IPS DF 4.7 (cell line): Measurements from ENCODE around the gene SYNPO2.
"Not testable (repeated sequence)": the region's sequence is repeated elsewhere in the genome, so short reads cannot be mapped to it uniquely, and the experiment has no call there.

Source experiments
- DNase-seq: peaks from one replicate; pipeline ENCODE4 v3.0.0-alpha.2; 2013; ENCODE audit warnings: low spot score; ENCODE audit errors: extremely low read depth

The SYNPO2 gene

DNA sequence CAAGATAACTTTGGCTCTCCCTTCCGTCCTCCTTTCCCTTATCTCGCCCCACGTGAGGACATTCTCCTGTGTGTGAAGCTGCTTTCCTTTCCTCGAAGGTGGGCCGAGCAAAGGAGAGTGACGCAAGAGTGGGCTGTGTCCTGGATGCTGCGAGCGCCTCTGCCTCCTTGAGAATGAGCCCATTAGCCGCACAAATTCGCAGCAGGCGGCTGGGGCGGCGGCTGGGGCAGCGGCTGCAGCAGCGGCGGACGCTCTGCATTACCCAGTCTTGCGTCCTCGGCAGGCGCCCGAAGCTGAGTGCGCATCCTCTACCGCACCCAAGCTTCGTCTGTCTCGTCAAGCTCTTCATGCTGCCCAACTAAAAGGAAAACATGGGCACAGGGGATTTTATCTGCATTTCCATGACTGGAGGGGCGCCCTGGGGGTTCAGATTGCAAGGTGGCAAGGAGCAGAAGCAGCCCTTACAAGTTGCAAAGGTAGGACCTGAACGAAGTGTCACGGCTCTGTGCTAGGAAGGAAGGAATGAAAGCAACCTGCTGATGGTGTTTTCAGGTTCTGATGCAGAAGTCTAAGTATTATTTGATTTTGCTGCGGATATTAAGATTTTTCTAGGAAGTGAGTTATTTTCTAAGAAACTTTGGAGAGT, at the start of gene SYNPO2:
Gene SYNPO2 (plus strand): TSS at position 189 of the 646 bp plus-strand sequence. CDS start 183 bp downstream, at position 372.
- DNase-seq, result no peak

- DNase-seq, result no peak
These were observed 49.3 kb upstream of the SYNPO2 start for GRCh38 chr4:118839221-118839927.

DNA sequence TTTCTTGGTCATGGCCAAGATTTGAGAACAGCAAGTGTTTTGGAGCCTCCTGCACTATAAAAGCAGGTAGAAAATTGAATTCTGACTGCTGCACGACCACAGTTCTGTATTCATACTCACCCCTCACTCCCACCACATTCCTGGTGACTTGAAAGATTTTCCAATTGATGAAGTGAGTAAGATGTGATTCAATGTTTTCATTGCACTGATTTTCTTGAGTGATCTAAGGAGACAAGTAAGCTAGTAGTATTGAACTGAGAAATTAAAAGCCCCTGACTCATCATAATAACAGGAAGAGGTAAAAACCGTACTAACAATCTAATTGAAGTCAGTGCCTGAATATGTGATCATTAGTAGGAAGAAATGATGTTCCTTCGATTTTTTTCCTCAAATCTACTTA, 46.6 kb upstream of the SYNPO2 start:
- DNase-seq, result no peak

DNA sequence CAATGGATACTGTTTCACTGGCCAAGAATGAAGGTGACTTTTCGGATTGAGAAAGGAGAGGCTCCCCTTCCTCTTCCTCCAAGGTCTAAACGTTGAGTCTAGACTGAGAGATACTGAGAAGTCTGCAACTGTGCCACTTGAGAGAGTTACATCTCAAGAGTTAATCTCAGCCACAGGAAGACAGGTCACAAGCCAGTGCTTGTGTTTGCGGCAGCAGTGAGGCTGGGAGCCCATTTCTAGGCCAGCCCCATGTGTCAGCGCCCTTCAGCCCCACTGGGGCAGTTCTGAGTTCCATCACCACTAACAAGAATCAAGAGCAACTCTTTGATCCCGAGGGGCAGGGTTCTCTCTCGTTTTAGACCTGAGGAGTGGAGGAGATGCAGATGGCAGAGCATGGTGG, 45.4 kb upstream of the SYNPO2 start:
- DNase-seq, result no peak

DNA sequence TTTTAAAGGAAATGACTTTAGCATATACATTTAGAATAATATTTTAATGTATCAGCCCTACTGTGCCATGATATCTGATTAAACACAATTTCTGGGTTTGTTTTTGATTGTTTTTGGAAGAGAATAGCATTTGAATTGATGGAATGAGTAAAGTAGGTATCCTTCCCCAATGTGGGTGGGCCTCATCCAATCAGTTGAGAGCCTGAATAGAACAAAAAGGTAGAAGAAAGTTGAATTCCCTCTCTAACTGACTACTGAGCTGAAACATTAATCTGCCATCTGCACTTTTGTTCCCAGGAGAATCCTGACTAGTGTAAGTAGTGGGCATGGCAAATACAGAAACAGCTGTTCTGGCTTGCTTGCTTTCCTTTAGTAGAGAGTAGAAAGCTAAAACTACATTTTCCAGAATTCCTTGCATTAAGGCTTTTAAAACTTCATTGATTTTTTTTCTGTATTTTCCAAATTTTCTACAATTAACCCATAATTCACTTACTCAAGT, 43.1 kb upstream of the SYNPO2 start:
- DNase-seq, result no peak

- DNase-seq, result no peak
These were observed 41.7 kb upstream of the SYNPO2 start for GRCh38 chr4:118846979-118847378.

GRCh38 chr4:118848242-118848641, 40.4 kb upstream of the SYNPO2 start:
- no peak for DNase-seq

DNA sequence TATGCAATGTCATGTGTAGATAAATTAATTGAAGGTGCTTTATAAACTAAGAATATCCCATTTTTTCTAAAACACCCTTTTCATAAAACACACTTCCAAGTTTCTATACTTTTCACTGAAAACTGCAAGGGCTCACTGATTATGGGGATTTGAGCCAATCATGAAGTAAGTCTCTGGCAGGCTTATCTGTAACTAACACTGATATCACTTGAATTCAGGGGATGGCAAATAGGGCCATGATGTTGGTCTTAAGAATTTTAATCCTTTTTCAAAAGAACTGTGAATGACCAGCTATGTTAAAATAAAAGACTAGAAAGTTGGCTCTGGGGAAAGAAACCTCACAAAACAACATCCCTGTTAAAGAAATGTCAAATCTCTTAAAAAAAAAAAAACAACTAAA, 39.8 kb upstream of the SYNPO2 start:
- DNase-seq, result no peak

- peak; percentile 82 for DNase-seq
These were observed 38.7 kb upstream of the SYNPO2 start for GRCh38 chr4:118849867-118850487.

DNA sequence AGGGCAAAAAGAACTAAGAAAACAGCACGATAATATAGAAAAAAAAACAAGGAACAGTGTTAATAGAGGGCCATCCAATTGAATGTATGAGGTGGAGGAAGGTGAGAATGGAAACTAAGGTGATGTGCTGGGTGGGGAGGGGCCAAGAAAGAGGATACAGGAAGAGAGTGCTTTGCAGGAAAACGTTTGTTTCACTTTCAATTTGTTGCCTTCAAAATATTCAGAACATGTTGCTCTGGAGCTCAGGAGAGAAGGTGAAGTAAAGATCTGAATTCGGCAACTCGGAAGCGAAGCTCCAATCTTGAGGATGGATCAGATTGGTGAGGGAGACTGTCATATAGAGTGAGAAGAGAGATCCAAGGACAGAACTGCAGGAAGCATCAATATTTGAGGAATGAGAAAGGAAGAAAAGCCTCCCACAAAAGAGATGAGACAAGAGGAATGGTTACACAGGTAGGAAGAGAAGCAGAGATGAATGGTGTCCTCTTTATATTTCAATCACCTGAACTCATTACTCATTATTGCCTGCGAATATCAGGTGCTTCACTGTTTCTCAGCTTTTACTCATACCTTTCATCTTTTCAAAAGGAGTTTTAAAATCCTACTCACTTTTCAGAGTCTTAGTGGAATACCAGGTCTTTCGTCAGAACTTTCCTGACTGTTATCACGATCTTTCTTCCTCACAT, 38.0 kb upstream of the SYNPO2 start:
- DNase-seq, result no peak

GRCh38 chr4:118857760-118858159, 30.9 kb upstream of the SYNPO2 start:
- DNase-seq, result no peak

DNA sequence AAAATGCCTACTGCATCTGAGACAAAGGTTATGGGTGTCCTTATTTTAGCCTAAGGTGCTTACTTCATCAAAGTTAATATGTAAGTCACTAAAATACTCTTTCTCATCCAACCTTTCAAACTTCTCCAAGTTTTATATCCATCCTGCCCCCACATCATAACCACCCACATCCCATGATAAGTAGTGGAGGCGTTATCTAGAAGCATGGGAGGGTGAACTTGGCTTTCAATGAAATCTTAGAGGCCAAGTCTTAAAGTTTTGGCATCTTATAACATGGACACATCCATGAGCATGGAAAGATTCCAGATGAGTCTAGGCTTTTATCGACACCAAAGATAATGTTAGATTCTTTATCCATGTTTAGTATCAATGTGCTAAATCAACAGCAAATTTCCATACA, 29.9 kb upstream of the SYNPO2 start:
- no peak for DNase-seq

GRCh38 chr4:118865091-118865708, 23.5 kb upstream of the SYNPO2 start:
- peak; percentile 75 for DNase-seq

DNA sequence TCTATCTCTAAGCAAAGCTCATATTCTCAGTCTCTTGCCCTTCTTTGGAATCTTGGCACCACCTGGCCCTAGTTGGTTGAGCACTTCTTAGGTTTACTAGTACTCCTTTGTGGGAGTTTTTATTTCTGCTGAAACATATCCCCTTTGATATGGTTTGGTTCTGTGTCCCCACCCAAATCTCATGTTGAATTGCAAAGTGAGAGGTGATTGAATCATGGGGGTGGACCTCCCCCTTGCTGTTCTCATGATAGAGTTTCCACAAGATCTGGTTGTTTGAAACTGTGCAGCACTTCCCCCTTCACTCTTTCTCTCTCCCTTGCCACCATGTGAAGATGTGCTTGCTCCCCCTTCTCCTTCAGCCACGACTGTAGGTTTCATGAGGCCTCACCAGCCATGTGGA, 22.2 kb upstream of the SYNPO2 start:
- DNase-seq, result no peak

- DNase-seq, result no peak
These were observed 21.2 kb upstream of the SYNPO2 start for GRCh38 chr4:118867311-118868067.

DNA sequence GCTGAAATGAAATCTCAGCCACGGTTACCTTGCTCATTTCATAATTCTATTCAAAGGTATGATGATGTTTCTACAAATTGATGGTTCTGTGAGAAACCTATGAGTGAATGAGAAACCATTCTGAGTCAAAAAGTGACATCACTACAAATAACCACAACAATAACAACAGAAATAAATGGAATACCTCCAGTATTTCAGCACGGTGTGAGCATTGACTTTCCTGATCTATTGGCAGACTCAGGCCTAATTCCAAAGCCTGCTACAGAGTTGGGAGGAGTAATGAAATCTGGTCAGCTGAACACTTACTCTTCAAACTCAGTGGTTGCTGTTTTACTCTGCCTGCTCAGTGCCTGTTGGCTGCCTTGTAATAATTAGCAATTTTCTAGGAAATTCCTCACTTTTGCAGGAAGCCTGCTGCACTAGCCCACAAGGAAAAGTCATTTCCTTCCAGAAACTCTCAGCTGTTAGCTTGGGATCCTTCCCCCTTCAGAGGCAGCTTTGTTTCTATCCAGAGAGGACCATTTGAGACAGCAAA, 18.8 kb upstream of the SYNPO2 start:
- DNase-seq, result no peak

DNA sequence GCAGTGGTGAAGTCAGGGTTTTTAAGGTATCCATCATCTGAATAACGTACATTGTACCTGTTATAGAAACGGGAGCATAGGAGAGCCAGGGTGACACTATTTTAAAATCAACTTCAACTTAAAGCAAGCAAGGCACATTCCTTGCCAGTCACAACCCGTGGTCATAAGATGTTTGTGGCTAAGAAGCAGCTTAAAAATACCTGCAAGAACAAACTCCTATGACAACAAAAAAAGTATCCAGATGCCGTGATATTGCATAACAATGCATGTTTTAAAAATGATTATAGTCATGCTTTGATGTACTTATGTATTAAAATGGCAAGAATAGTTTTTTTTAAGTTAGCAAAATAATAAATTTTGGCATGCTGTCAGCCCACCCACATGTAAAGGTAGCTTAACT, 16.5 kb upstream of the SYNPO2 start:
- no peak for DNase-seq

- DNase-seq, result no peak
These were observed 10.9 kb upstream of the SYNPO2 start for GRCh38 chr4:118877797-118878196.

DNA sequence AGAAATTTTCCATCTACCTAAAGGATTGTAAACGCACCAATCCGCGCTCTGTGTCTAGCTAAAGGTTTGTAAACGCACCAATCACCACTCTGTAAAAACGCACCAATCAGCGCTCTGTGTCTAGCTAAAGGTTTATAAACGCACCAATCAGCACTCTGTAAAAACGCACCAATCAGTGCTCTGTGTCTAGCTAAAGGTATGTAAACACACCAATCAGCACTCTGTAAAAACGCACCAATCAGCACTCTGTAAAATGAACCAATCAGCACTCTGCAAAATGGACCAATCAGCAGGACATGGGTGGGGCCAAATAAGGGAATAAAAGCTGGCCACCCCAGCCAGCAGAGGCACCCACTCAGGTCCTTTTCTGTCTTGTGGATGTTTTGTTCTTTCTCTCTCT, 10.1 kb upstream of the SYNPO2 start:
- DNase-seq, result not testable (repeated sequence)

DNA sequence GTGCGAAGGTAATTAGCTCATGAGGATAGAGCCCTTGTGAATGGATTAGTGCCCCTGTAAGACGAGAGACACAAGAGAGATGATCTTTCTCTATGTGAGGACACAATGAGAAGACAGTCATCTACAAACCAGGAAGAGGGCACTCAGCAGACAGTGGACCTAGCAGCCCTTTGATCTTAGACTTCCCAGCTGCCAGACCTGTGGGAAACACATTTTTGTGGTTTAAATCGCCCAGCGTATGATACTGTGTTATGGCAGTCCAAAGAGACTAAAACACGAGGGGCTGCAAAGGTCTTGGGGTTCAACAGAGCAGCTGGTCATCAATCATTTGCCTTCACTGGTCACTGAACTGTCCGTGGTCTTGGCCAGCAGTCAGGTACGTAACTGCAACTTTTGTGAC, 9.2 kb upstream of the SYNPO2 start:
- no peak for DNase-seq
